B cell (primary cell): ENCODE measurements around the gene PSENEN.

ENCODE experiments used
- EZH2 ChIP-seq: IDR thresholded peaks from 2 replicates; pipeline ENCODE4 v1.6.1; 2012; ENCODE audit warnings: borderline replicate concordance, low read depth, mild to moderate bottlenecking, moderate library complexity, low read length; ENCODE audit not compliant: insufficient read depth, poor library complexity, severe bottlenecking
- TF ChIP-seq, protein P1 (sequence below): fragments of 200-600 bp; IDR thresholded peaks from one replicate; pipeline ENCODE4 v1.8.0; 2022; ENCODE audit warnings: antibody characterized with exemption, mild to moderate bottlenecking

DNA sequence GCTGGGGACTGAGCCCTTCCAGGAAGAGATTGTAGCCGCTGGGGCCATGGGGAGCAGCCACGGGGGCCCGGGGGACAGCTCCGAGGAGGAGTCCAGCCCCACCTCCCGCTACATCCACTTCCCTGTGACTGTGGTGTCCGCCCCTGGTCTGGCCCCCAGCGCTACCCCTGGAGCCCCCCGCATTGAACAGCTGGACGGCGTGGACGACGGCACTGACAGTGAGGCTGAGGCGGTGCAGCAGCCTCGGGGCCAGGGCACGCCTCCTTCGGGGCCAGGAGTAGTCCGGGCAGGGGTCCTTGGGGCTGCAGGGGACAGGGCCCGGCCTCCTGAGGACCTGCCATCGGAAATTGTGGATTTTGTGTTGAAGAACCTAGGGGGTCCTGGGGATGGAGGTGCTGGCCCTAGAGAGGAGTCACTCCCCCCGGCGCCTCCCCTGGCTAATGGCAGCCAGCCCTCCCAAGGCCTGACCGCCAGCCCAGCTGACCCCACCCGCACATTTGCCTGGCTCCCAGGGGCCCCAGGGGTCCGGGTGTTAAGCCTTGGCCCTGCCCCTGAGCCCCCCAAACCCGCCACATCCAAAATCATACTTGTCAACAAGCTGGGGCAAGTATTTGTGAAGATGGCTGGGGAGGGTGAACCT is 12.8 kb upstream of the PSENEN start:
- TF ChIP-seq, protein P1, sequence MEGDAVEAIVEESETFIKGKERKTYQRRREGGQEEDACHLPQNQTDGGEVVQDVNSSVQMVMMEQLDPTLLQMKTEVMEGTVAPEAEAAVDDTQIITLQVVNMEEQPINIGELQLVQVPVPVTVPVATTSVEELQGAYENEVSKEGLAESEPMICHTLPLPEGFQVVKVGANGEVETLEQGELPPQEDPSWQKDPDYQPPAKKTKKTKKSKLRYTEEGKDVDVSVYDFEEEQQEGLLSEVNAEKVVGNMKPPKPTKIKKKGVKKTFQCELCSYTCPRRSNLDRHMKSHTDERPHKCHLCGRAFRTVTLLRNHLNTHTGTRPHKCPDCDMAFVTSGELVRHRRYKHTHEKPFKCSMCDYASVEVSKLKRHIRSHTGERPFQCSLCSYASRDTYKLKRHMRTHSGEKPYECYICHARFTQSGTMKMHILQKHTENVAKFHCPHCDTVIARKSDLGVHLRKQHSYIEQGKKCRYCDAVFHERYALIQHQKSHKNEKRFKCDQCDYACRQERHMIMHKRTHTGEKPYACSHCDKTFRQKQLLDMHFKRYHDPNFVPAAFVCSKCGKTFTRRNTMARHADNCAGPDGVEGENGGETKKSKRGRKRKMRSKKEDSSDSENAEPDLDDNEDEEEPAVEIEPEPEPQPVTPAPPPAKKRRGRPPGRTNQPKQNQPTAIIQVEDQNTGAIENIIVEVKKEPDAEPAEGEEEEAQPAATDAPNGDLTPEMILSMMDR, result no peak
- TF ChIP-seq EZH2, result no peak
